OCI-LY7 (cell line): ENCODE data around the gene SAP130.

ENCODE experiments used
- EZH2phosphoT487 ChIP-seq: fragments of 200-600 bp; sonication (generic); IDR thresholded peaks from 2 replicates; pipeline ENCODE4 v1.6.1; 2018; ENCODE audit warnings: low read depth, borderline replicate concordance, mild to moderate bottlenecking, mixed run types, antibody characterized with exemption, low read length, moderate library complexity, mixed read lengths
- TF ChIP-seq, protein P1 (sequence below): fragments of 200-600 bp; sonication (generic); conservative IDR thresholded peaks from 2 replicates; pipeline ENCODE4 v1.5.1; 2014; ENCODE audit warnings: mild to moderate bottlenecking, antibody characterized with exemption, low read length, moderate library complexity, mixed read lengths

DNA sequence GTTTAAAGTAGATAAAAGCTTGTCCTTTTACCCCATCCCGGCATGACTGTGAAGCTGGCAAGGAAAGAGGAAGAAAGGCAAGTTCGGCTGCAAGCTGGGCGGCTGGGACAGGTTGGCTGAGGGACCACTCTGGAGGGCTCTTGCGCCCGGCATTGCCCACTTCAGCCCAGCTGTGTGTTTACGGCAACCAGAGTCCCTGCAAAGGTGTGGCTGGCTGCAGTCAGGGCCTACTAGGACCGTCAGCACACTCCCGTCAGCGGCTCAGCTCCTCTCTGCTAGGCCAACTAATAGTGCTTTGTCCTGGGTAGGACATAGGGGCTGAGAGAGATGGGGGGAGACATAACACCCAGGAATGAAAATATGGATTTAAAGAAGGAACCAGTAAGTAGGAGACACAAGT lies 11.7 kb upstream of the SAP130 start:
- TF ChIP-seq, protein P1, sequence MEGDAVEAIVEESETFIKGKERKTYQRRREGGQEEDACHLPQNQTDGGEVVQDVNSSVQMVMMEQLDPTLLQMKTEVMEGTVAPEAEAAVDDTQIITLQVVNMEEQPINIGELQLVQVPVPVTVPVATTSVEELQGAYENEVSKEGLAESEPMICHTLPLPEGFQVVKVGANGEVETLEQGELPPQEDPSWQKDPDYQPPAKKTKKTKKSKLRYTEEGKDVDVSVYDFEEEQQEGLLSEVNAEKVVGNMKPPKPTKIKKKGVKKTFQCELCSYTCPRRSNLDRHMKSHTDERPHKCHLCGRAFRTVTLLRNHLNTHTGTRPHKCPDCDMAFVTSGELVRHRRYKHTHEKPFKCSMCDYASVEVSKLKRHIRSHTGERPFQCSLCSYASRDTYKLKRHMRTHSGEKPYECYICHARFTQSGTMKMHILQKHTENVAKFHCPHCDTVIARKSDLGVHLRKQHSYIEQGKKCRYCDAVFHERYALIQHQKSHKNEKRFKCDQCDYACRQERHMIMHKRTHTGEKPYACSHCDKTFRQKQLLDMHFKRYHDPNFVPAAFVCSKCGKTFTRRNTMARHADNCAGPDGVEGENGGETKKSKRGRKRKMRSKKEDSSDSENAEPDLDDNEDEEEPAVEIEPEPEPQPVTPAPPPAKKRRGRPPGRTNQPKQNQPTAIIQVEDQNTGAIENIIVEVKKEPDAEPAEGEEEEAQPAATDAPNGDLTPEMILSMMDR = no peak
- TF ChIP-seq EZH2phosphoT487 = no peak
